ENCODE measurements around the gene KIF26A. TPM values are rescaled to one million over a fixed set of nuclear protein-coding genes. Genes with fewer than 3 reads are reported as not detected.

KIF26A gene
- total RNA-seq, 1 donor from 2014 or later, result 13.0 TPM

GRCh38 chr14:104111301-104112112 lies 26.9 kb upstream of the KIF26A start:
- DNase-seq (ENCODE audit: low spot score in 2 of 2), result no peak
- no peak for FAIRE-seq

GRCh38 chr14:104112113-104112505 lies 26.3 kb upstream of the KIF26A start:
- no peak for FAIRE-seq

GRCh38 chr14:104112609-104113571 lies 25.5 kb upstream of the KIF26A start:
- no peak for DNase-seq (ENCODE audit: low spot score in 2 of 2)
- no peak for FAIRE-seq

More at GRCh38 chr14:104112113-104112505, 26.3 kb upstream of the KIF26A start:
- no peak for DNase-seq (ENCODE audit: low spot score in 2 of 2)

- DNase-seq (ENCODE audit: low spot score in 2 of 2) (no peak), FAIRE-seq (no peak)
These were observed 24.6 kb upstream of the KIF26A start for GRCh38 chr14:104113631-104114420.

- FAIRE-seq, result no peak
- no peak for DNase-seq (ENCODE audit: low spot score in 2 of 2)
These were observed 23.8 kb upstream of the KIF26A start for GRCh38 chr14:104114421-104115130.

- FAIRE-seq, result no peak
- no peak for DNase-seq (ENCODE audit: low spot score in 2 of 2)
These were observed 23.2 kb upstream of the KIF26A start for GRCh38 chr14:104115131-104115600.

- no peak for FAIRE-seq
- DNase-seq (ENCODE audit: low spot score in 2 of 2), result no peak
These were observed 22.6 kb upstream of the KIF26A start for GRCh38 chr14:104115691-104116287.

- FAIRE-seq (no peak), DNase-seq (ENCODE audit: low spot score in 2 of 2) (no peak)
These were observed 22.1 kb upstream of the KIF26A start for GRCh38 chr14:104116288-104116755.

GRCh38 chr14:104116756-104117340 lies 21.5 kb upstream of the KIF26A start:
- FAIRE-seq (no peak), DNase-seq (ENCODE audit: low spot score in 2 of 2) (no peak)

GRCh38 chr14:104117341-104118005 lies 20.9 kb upstream of the KIF26A start:
- DNase-seq (ENCODE audit: low spot score in 2 of 2) (no peak), FAIRE-seq (no peak)

GRCh38 chr14:104118006-104118844 lies 20.2 kb upstream of the KIF26A start:
- FAIRE-seq, result no peak
- DNase-seq (ENCODE audit: low spot score in 2 of 2), result no peak

- no peak for DNase-seq (ENCODE audit: low spot score in 2 of 2)
- FAIRE-seq, result no peak
These were observed 19.3 kb upstream of the KIF26A start for GRCh38 chr14:104119119-104119487.

- no peak for DNase-seq (ENCODE audit: low spot score in 2 of 2)
- no peak for FAIRE-seq
These were observed 18.7 kb upstream of the KIF26A start for GRCh38 chr14:104119488-104120251.

- no peak for DNase-seq (ENCODE audit: low spot score in 2 of 2)
- no peak for FAIRE-seq
These were observed 18.1 kb upstream of the KIF26A start for GRCh38 chr14:104120281-104120741.

- no peak for FAIRE-seq
- no peak for DNase-seq (ENCODE audit: low spot score in 2 of 2)
These were observed 17.2 kb upstream of the KIF26A start for GRCh38 chr14:104121142-104121541.

GRCh38 chr14:104123879-104124278 lies 14.5 kb upstream of the KIF26A start:
- FAIRE-seq, result peak; percentile 34
- DNase-seq (ENCODE audit: low spot score in 2 of 2), result no peak

- FAIRE-seq, result no peak
- no peak for DNase-seq (ENCODE audit: low spot score in 2 of 2)
These were observed 13.4 kb upstream of the KIF26A start for GRCh38 chr14:104125011-104125410.
